ENCODE measurements around the gene SMIM30.
"Not testable (repeated sequence)": the region's sequence is repeated elsewhere in the genome, so short reads cannot be mapped to it uniquely, and the experiment has no call there.

GRCh38 chr7:113117374-113117774, 980 bp downstream of the SMIM30 start:
- not testable (repeated sequence) for TF ChIP-seq CTCF (IDR thresholded peaks at IDR 0.05; ENCODE audit: poor library complexity); EZH2 (IDR thresholded peaks at IDR 0.05; ENCODE audit: borderline replicate concordance); EZH2phosphoT487 (IDR thresholded peaks at IDR 0.05; ENCODE audit: low read depth, severe bottlenecking, unreplicated experiment)

All from hepatocyte (in vitro differentiated cells).